ENCODE data around the gene RTN3.
A peak's percentile ranks its signal among the peaks of the same experiment; 100 is the strongest.
"Not testable (repeated sequence)": the region's sequence is repeated elsewhere in the genome, so short reads cannot be mapped to it uniquely, and the experiment has no call there.

RTN3 gene

DNA sequence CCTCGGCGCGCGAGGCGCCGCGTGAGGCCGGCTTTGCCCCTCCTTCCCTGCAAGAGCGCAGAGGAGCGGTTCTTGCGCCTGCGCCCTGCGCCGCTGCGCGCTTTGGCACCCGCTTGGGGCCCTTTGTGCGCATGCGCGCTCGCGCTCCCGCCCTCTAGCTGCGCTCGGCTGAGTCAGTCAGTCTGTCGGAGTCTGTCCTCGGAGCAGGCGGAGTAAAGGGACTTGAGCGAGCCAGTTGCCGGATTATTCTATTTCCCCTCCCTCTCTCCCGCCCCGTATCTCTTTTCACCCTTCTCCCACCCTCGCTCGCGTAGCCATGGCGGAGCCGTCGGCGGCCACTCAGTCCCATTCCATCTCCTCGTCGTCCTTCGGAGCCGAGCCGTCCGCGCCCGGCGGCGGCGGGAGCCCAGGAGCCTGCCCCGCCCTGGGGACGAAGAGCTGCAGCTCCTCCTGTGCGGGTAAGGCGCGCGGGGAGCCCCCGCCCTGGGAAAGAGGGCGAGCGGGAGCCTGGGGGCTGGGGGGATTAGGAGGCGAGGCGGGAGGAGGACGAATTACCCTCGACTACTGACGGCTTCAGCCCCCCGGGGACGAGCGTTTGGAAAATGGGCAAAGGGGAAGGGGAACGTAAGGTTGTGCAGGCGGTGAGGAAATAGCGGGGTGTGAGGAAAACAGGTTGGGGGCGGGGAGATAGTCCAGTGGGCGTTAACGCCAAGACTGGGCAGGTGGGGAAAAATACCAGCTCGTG lies at the start of gene RTN3:
RTN3 (plus strand) TSS at position 180 of the 745 bp plus-strand sequence; CDS start at position 317, 137 bp downstream.
- peak; percentile 95 to 98 for DNase-seq

DNA sequence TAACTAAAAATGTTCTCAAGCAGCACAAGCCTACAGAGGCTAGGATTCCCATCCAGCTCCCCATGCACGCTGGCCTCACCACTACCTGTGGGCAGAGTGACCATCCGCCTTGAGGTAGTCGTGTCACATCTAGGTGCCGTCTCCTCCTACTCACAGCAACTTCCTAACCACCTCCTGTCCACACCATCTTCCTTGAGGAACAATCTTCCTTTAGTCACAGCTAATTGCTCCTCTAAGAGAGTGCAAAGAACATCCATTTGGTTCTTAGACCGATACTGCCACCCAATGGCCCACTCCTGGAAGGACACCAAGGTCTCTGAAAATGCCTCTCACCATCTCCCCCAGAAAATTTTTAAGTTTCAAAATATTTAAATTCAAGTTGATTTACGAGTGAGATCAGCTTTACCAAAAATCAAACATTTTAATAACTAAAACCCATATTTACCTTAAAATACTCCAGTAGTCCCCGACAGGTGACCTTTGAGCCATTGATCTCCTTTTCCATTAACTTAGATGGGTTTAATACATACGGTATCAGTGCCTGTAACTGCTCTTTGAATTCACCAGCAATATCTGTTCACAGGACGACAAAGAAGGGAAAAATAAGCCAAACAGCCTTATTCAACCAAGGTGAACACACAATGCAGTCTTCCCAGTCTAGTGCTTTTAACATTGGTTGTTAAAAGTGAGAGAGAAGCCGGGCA lies 45.4 kb upstream of the RTN3 start:
- DNase-seq = peak; percentile 29 to 43

DNA sequence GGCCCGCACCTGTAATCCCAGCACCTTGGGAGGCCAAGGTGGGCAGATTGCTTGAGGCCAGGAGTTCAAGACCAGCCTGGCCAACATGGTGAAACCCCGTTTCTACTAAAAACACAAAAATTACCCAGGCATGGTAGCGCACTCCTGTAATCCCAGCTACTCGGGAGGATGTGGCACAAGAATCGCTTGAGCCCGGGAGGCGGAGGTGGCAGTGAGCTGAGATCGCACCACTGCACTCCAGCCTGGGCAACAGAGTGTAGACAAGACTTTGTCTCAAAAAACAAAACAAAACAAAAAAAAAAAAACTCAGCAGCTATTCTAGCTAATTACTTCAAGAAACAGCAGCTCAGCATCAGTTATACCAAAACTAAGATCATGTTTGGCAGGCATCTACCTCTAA lies 42.9 kb upstream of the RTN3 start:
- DNase-seq = not testable (repeated sequence)

DNA sequence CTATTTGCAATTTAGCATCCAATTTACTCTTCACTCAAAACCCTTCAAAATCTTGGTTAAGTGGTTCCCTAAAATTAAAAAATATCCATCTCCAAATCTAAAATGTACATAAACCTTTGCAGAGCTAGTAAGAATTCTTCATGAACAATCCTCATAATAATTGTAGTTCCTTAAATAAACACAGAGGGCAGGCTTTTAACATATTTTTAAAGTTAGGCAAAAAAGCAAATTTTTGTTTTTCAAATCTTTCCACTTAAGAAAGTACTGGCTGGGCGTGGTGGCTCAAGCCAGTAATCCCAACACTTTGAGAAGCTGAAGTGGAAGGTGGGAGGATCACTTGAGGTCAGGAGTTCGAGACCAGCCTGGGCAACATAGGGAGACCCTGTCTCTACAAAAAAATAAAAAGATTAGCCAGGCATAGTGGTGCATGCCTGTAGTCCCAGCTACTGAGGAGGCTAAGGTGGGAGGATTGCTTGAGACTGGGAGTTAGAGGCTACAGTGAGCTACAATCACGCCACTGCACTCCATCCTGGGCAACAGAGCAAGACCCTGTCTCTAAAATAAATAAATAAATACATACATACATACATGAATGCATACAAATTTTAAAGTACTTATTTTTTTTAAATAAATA lies 42.0 kb upstream of the RTN3 start:
- peak in 1 of 2 experiments; percentile 3 for DNase-seq

- DNase-seq = no peak
Observed at GRCh38 chr11:63641727-63642126, 39.6 kb upstream of the RTN3 start.

- DNase-seq = no peak
Observed at GRCh38 chr11:63643205-63643604, 38.1 kb upstream of the RTN3 start.

DNA sequence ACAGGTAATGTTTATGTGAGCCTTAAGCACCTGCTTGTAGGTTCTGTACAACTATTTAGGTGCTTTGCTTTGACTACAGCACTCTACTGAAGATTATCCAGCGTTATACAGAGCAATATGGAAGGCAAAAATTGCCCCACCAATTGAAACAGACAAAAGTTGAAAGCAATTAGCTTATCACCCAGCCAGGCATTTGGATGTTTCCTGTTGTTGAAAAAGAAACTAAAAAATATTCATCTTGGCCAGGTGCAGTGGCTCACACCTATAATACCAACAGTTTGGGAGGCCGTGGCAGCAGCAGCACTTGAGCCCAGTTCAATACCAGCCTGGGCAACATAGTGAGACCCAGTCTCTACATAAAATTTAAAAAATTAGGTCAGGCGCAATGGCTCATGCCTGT lies 28.6 kb upstream of the RTN3 start:
- DNase-seq = no peak

- no peak for DNase-seq
Observed at GRCh38 chr11:63660972-63661371, 20.3 kb upstream of the RTN3 start.

DNA sequence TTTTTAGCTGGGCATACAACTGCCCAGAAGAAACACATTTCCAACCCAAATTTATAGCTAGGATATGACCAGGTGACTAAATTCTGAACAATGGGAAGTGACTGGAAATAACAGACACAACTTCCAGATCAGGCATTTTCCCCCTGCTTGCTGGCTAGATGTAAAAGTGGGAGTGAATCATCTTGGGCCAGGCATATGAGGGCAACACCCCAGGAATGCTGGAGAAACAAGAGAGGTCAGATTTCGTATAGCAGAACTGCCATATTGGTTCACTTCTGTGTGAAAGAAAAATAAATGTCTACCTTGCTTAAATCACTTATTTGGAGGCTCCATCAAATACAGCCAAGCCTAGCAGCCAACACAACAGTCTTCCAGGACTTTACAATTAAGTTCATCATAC lies 17.5 kb upstream of the RTN3 start:
- DNase-seq = no peak

- DNase-seq = no peak
Observed at GRCh38 chr11:63666874-63667273, 14.4 kb upstream of the RTN3 start.

DNA sequence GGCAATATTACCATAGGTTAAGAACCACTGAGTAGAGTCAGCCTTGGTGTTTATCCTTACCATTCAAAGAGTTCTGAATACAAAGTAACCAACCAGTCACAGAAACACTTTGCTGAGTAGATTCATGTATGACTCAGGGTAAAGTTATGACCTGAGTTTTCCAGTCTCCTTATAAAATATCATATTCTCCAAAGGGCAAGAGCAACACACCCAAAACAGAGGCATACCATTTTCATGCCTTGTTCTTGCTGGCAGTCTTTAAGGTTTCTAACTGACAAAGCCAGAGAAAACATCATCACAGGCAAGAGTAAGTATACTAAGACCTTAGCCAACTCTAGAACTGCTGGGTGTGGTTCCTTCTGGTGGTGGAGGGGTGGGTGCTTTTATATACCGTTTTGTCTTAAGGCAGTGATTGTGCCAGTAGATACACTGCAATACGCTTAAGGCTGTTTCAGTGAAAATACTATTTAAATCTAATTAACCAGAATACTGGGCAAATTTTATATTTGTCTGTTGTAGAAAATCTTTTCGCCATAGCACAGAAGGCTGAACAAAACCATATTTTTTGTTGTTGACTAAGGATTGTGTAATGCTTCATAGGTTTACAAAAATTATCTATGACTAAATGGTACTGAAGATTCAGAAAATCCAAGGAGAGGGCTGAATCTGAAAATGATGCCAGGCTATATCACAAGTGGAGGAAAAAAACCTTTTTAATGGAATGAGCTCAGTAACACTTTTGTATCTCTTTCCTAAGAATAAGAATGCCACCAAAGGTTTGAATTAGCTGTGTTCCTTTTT lies 13.1 kb upstream of the RTN3 start:
- DNase-seq = no peak

DNA sequence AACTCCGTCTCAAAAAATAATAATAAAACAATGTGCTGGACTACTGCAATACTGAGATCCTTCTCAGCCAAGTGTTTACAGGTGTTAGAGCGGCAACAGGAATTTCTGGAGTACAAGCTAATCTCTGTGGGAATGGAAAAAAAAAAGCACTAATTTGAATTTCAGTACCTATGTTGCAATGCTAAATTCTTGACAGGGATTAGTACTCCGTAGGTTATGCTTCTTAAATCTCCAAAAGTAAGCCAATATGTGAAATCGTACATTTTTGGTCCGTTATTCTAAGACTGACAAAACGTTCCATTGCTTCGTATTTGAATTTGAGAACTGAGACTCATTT lies 11.2 kb upstream of the RTN3 start:
- DNase-seq = no peak

DNA sequence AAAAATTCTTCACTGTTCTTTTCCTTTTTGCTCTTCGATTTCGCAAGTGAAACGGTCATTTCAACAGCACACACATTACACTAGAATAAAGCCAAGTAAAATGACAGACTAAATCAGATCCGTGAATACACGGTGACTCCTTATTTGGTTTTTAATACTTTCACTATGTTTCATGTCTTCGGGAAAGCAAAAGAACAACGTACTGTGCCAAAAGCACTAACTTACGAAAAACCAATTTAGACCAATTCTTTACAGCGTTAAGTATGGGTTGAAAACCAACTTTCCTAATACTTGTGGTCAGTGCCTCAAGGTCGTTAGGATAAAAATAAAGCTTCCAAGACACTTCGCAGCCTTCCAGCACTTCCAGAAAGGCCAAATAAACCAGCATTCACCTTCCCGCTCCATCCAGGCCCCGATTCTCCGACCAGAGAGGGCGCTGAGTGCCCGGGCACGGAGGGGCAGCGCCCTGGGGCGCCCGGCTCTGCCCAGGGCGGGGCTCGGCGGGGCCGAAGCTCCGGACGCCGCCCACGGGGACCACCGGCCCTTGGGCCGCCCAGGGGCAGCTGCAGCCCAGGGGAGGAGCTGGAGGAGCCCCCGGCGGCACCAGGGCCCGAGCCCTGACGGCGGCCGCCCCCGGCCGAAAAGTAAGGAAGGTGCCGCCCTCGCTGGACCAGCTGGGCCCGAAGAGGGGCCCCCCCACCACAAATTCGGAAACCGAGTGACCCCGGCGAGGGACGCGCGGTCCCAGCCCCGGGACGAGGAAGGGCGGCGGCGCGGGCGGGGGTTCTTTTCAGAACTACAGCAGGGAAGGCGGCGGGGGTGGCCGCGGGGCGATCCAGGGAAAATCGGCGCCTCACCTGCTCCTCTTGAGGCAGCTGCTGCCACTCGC lies 10.6 kb upstream of the RTN3 start:
- no peak for DNase-seq

GRCh38 chr11:63671322-63672155 lies 9.8 kb upstream of the RTN3 start, which contains the start of gene ATL3:
TSS of gene ATL3 (minus strand) at chr11:63671376. CDS start at chr11:63671335, 41 bp downstream.
- DNase-seq = no peak

- DNase-seq = no peak
Observed at GRCh38 chr11:63672156-63672463, 9.2 kb upstream of the RTN3 start.

- DNase-seq = no peak
Observed at GRCh38 chr11:63672936-63673539, 8.3 kb upstream of the RTN3 start.

DNA sequence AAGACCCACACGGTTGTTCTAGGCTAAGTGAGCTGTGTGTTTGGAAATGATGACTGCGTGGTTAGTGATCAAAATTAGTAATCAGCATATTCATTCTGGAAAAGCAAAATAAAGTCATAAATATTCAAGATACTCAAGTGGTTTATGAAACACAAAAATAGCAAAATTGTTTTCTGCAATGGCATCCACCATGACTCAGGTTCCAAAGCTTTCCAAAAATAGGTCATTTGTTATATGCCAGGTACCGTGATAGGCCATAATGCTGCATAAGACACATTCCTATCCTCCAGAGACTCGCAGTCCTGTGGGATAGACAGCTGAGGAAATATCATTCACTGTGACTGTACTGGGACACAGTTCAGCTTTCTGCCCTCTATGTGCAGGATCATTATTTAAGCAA lies 7.7 kb upstream of the RTN3 start:
- DNase-seq = no peak

- DNase-seq = peak; percentile 54 to 57
Observed at GRCh38 chr11:63680834-63681320, 423 bp upstream of the RTN3 start.

DNA sequence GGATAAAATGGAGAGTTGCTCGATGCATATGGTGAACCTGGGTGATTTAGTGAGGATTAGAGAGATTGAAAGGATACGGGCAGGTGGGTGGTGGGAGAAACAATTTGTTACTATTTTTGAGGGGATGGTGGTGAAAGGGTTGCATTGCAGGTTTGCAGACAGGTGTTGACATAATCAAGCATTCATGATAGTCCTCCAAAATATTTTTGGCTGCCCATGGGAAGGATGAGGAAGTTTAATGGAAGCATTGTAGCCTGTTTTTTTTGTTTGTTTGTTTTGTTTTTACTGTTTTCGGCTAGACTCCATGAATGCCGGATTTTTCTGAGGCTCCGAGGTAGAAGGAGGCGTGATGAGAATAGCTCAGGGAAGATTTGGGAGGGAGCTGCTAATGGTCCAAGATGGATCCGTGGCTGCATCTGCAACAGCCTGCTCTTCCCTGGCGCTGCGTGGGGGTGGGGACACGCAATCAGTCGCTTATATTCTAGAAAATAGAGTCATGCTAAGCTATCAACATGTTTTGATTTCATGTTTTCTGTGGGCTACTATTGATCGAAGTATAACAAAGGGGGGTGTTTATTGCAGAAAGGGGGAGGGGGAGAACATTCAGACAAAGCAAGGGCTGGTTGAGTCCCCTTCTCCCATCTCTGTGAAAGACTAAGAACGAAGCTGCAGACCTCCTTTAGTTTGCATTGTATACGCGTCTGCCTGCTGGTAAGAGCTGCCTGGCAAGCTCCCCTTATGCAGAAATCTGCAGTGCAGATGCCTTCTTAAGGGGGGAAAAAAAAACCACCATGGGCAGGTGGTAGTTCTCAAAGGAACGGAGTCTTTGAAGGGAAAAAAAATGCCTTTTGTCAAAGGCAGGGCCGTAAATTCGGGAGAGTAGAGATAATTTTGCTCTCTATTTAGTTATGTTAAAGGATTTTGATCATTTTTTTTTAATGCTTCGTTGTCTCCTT lies 1.0 kb downstream of the RTN3 start:
- peak in 1 of 2 experiments; percentile 11 for DNase-seq

All from SHP77 (cell line).